Esophagus squamous epithelium (tissue), 5 donors: ENCODE data around the gene NLGN1. TPM values are rescaled to one million over a fixed set of nuclear protein-coding genes. Genes with fewer than 3 reads are reported as not detected.

Experiments used
- DNase-seq: peaks from one replicate; lab custom pipeline; 2025; lab: John Stamatoyannopoulos, UW
- H3K27ac ChIP-seq, 4 donors: fragments of 200-600 bp; sonication (generic); one replicate each; pipeline ENCODE4 v1.5.1; 2016 to 2019; ENCODE audit warnings: mild to moderate bottlenecking in 1 of 4
- H3K27me3 ChIP-seq, 4 donors: fragments of 200-600 bp; sonication (generic); 1 replicate in 3 of 4; 2 replicates in 1 of 4; pipeline versions ENCODE4 v1.5.1 to v1.6.0; 2017 to 2021; ENCODE audit warnings: antibody characterized with exemption in 1 of 4
- H3K36me3 ChIP-seq, 3 donors: fragments of 200-600 bp; sonication (generic); one replicate each; pipeline ENCODE4 v1.5.1; 2016 to 2019
- H3K4me1 ChIP-seq, 3 donors: fragments of 200-600 bp; sonication (generic); one replicate each; pipeline ENCODE4 v1.5.1; 2017 to 2019
- H3K4me3 ChIP-seq, 4 donors: fragments of 200-600 bp; sonication (generic); 1 replicate in 3 of 4; 2 replicates in 1 of 4; pipeline ENCODE4 v1.5.1; 2016 to 2019; ENCODE audit warnings: mild to moderate bottlenecking in 2 of 4, moderate library complexity in 1 of 4
- H3K9me3 ChIP-seq, 3 donors: fragments of 200-600 bp; sonication (generic); one replicate each; pipeline ENCODE4 v1.5.1; 2016 to 2019
- CTCF ChIP-seq, 6 experiments: fragments of 450-650 bp in 4 of 6; fragments of 200-600 bp in 2 of 6; sonication (generic) in 2 of 6; IDR thresholded peaks; one replicate each; pipeline ENCODE4 v1.5.1; 2016 to 2019; ENCODE audit warnings: antibody characterized with exemption in 6 of 6, mild to moderate bottlenecking in 4 of 6, moderate library complexity in 4 of 6
- POLR2A ChIP-seq, 4 donors: fragments of 450-650 bp; IDR thresholded peaks; one replicate each; pipeline ENCODE4 v1.6.1; 2017; ENCODE audit warnings: antibody characterized with exemption in 4 of 4, mild to moderate bottlenecking in 4 of 4, moderate library complexity in 3 of 4
- WGBS, 2 donors: methylation state at CpG; one replicate each; pipeline ENCODE4 v1.1.5; 2018; 5-methylcytosine and 5-hydroxymethylcytosine counted together
- intact Hi-C: fragments of 100-400 bp; cut with DNase I; formaldehyde crosslinking; loops from one replicate; pipeline ENCODE4 v1.15.0; 2022
- total RNA-seq, 4 donors: library from RNA; depleted of rRNA; stranded (reverse); fragments of >200 nt; gene quantifications; one replicate each; pipeline ENCODE4 v1.1.0, GENCODE V29; 2016
- donor health status: DM: yes; HTN: yes; CAD: no.

NLGN1 gene
- total RNA-seq, 4 donors from 2014 or later = 0.34 to 12.6 (median 2.9) TPM

- intact Hi-C loops = no loop called here
- DNase-seq = no peak
- H3K27ac ChIP-seq = no peak overlapping the region
- no peaks in the 10 kb centered on the region for H3K36me3 ChIP-seq
- peaks cover 0 to 2% (median 0%) of the 10 kb centered on the region in 3 donors for H3K4me1 ChIP-seq
- H3K4me3 ChIP-seq = no peak overlapping the region
- TF ChIP-seq CTCF (IDR thresholded peaks at IDR 0.05) (no peak), POLR2A (IDR thresholded peaks at IDR 0.05) (no peak)
- H3K9me3 ChIP-seq = no peaks in the 10 kb centered on the region
- H3K27me3 ChIP-seq = no peaks in the 10 kb centered on the region
- WGBS, 2 donors = 66 to 80% methylated on average over 5 of the region's 5 CpGs
Measured at GRCh38 chr3:174132421-174133042, 735.0 kb downstream of the NLGN1 start.

GRCh38 chr3:174146008-174146407 lies 748.5 kb downstream of the NLGN1 start:
- no peaks in the 10 kb centered on the region for H3K27me3 ChIP-seq
- DNase-seq = no peak
- H3K4me3 ChIP-seq = no peak overlapping the region
- no peaks in the 10 kb centered on the region for H3K36me3 ChIP-seq
- H3K27ac ChIP-seq = no peak overlapping the region
- WGBS, 2 donors = 78 to 85% methylated on average over 1 of the region's 1 CpG
- H3K4me1 ChIP-seq = no peaks in the 10 kb centered on the region
- H3K9me3 ChIP-seq = no peaks in the 10 kb centered on the region
- intact Hi-C loops = no loop called here
- TF ChIP-seq CTCF (IDR thresholded peaks at IDR 0.05) = no peak
- no peak for TF ChIP-seq POLR2A (IDR thresholded peaks at IDR 0.05)

GRCh38 chr3:174147798-174148197 lies 750.3 kb downstream of the NLGN1 start:
- no peak for TF ChIP-seq CTCF (IDR thresholded peaks at IDR 0.05)
- TF ChIP-seq POLR2A (IDR thresholded peaks at IDR 0.05) = no peak
- Histone ChIP-seq H3K4me1 (no peaks in the 10 kb centered on the region), H3K36me3 (no peaks in the 10 kb centered on the region), H3K4me3 (no peak overlapping the region), H3K27me3 (no peaks in the 10 kb centered on the region), H3K9me3 (no peaks in the 10 kb centered on the region), H3K27ac (no peak overlapping the region)
- intact Hi-C loops = no loop called here
- no peak for DNase-seq

GRCh38 chr3:174153871-174154270 lies 756.3 kb downstream of the NLGN1 start:
- H3K9me3 ChIP-seq = no peaks in the 10 kb centered on the region
- TF ChIP-seq POLR2A (IDR thresholded peaks at IDR 0.05) (no peak), CTCF (IDR thresholded peaks at IDR 0.05) (no peak)
- H3K4me3 ChIP-seq = no peak overlapping the region
- no peaks in the 10 kb centered on the region for H3K36me3 ChIP-seq
- intact Hi-C loops = no loop called here
- 57 to 72% methylated on average over 1 of the region's 1 CpG for WGBS, 2 donors
- no peak overlapping the region for H3K27ac ChIP-seq
- H3K4me1 ChIP-seq = no peaks in the 10 kb centered on the region
- H3K27me3 ChIP-seq = no peaks in the 10 kb centered on the region
- DNase-seq = no peak

- TF ChIP-seq CTCF (IDR thresholded peaks at IDR 0.05) = no peak
- no peak for TF ChIP-seq POLR2A (IDR thresholded peaks at IDR 0.05)
- H3K4me1 ChIP-seq = no peaks in the 10 kb centered on the region
- intact Hi-C loops = no loop called here
- no peaks in the 10 kb centered on the region for H3K36me3 ChIP-seq
- no peak for DNase-seq
- no peaks in the 10 kb centered on the region for H3K27me3 ChIP-seq
- 71 to 81% methylated on average over 7 of the region's 7 CpGs for WGBS, 2 donors
- no peak overlapping the region for H3K4me3 ChIP-seq
- H3K27ac ChIP-seq = no peak overlapping the region
- no peaks in the 10 kb centered on the region for H3K9me3 ChIP-seq
Measured at GRCh38 chr3:174156200-174156599, 758.7 kb downstream of the NLGN1 start.
